IMR-90 (cell line): ENCODE results near the gene BMERB1. TPM values are rescaled to one million over a fixed set of nuclear protein-coding genes. Genes with fewer than 3 reads are reported as not detected.

ENCODE experiments used
- ATAC-seq: fragments of 200-7000 bp; cut with Tn5 transposase; 2 replicates; pipeline ENCODE4 v1.9.1; 2020; ENCODE audit warnings: low read depth, mild to moderate bottlenecking, moderate library complexity
- BruUV-seq: library from RNA; stranded (reverse); fragments of 400-500 nt; replicated peaks from 2 replicates; lab custom pipeline; 2021; lab: Mats Ljungman, UMichigan
- CTCF ChIA-PET: fragments of 300-600 bp; formaldehyde crosslinking; extraction: SDS; loops from one replicate; lab custom pipeline; 2021; ENCODE audit warnings: antibody characterized with exemption; lab: Yijun Ruan, JAX
- POLR2A ChIA-PET: fragments of 300-600 bp; sonication (Branson Sonifier 250); formaldehyde crosslinking; loops from one replicate; lab custom pipeline; 2022; ENCODE audit warnings: antibody characterized with exemption; ENCODE audit not compliant: unreplicated experiment; lab: Charles Lee
- DNase-seq: peaks from one replicate; pipeline ENCODE4 v3.0.0; 2013
- H2AFZ ChIP-seq: replicated peaks from 2 replicates; pipeline ENCODE3; 2013; ENCODE audit warnings: low read length, mild to moderate bottlenecking; ENCODE audit not compliant: poor library complexity
- H2AK5ac ChIP-seq: 2 replicates; pipeline ENCODE4 v1.6.1; 2013; ENCODE audit warnings: low read depth, low read length, inconsistent platforms
- H2AK9ac ChIP-seq: replicated peaks from 2 replicates; pipeline ENCODE3; 2013; ENCODE audit warnings: mild to moderate bottlenecking, low read depth, low read length, moderate library complexity; ENCODE audit not compliant: poor library complexity
- H2BK120ac ChIP-seq: 2 replicates; pipeline ENCODE4 v1.6.1; 2013; ENCODE audit warnings: low read depth, low read length, inconsistent platforms
- H2BK15ac ChIP-seq: 3 replicates; pipeline ENCODE4 v1.6.1; 2013; ENCODE audit warnings: low read depth, low read length, inconsistent platforms
- H2BK20ac ChIP-seq: 2 replicates; pipeline ENCODE4 v1.6.1; 2013; ENCODE audit warnings: low read depth, mild to moderate bottlenecking, inconsistent platforms, low read length, moderate library complexity
- H2BK5ac ChIP-seq: 2 replicates; pipeline ENCODE4 v1.6.1; 2013; ENCODE audit warnings: mild to moderate bottlenecking, low read depth, low read length, inconsistent platforms; ENCODE audit not compliant: poor library complexity, severe bottlenecking
- H3K14ac ChIP-seq: replicated peaks from 2 replicates; pipeline ENCODE4 v1.6.1; 2013; ENCODE audit warnings: low read depth, low read length, inconsistent platforms
- H3K18ac ChIP-seq: 2 replicates; pipeline ENCODE4 v1.6.1; 2013; ENCODE audit warnings: low read depth, low read length, control low read depth
- H3K23ac ChIP-seq: 2 replicates; pipeline ENCODE4 v1.6.1; 2013; ENCODE audit warnings: low read depth, low read length, inconsistent platforms
- H3K27ac ChIP-seq: 2 replicates; pipeline ENCODE4 v1.5.1; 2013; ENCODE audit warnings: mild to moderate bottlenecking, control low read depth, low read length; ENCODE audit not compliant: insufficient read depth
- H3K27me3 ChIP-seq: 2 replicates; pipeline ENCODE4 v1.6.1; 2013; ENCODE audit warnings: low read length; ENCODE audit not compliant: control insufficient read depth, insufficient read depth
- H3K36me3 ChIP-seq: 2 replicates; pipeline ENCODE4 v1.6.1; 2013; ENCODE audit warnings: low read length, mixed read lengths; ENCODE audit not compliant: control insufficient read depth, insufficient read depth
- H3K4ac ChIP-seq: 2 replicates; pipeline ENCODE4 v1.6.1; 2013; ENCODE audit warnings: low read depth, low read length, inconsistent platforms
- H3K4me1 ChIP-seq: 2 replicates; pipeline ENCODE4 v1.6.1; 2013; ENCODE audit warnings: low read length, mixed read lengths; ENCODE audit not compliant: control insufficient read depth, insufficient read depth
- H3K4me2 ChIP-seq: 2 replicates; pipeline ENCODE4 v1.6.1; 2013; ENCODE audit warnings: low read depth, mild to moderate bottlenecking, control low read depth, low read length, moderate library complexity
- H3K4me3 ChIP-seq: 2 replicates; pipeline ENCODE4 v1.5.1; 2013; ENCODE audit warnings: low read depth, mild to moderate bottlenecking, control low read depth, low read length, moderate library complexity; ENCODE audit not compliant: insufficient read depth
- H3K56ac ChIP-seq: 2 replicates; pipeline ENCODE4 v1.6.1; 2013; ENCODE audit warnings: low read length, inconsistent platforms; ENCODE audit not compliant: insufficient read depth; ENCODE audit errors: extremely low read depth
- H3K79me1 ChIP-seq, 2 experiments: 2 replicates each; pipeline ENCODE4 v1.6.1; 2013; ENCODE audit warnings: low read length in 2 of 2, inconsistent platforms in 1 of 2, low read depth in 1 of 2
- H3K9ac ChIP-seq: 2 replicates; pipeline ENCODE4 v1.6.1; 2013; ENCODE audit warnings: low read depth, low read length, control low read depth
- H3K9me1 ChIP-seq: 2 replicates; pipeline ENCODE4 v1.6.1; 2013; ENCODE audit warnings: low read length, inconsistent platforms; ENCODE audit not compliant: insufficient read depth
- H3K9me3 ChIP-seq: 2 replicates; pipeline ENCODE4 v1.6.1; 2013; ENCODE audit warnings: low read length; ENCODE audit not compliant: control insufficient read depth, insufficient read depth
- H4K20me1 ChIP-seq: 2 replicates; pipeline ENCODE4 v1.6.1; 2013; ENCODE audit warnings: low read length, inconsistent platforms; ENCODE audit not compliant: insufficient read depth
- H4K5ac ChIP-seq: 2 replicates; pipeline ENCODE4 v1.6.1; 2013; ENCODE audit warnings: mild to moderate bottlenecking, low read depth, low read length, control low read depth
- H4K8ac ChIP-seq, 2 experiments: 2 replicates each; pipeline ENCODE4 v1.6.1; 2013; ENCODE audit warnings: low read depth in 2 of 2, low read length in 2 of 2, control low read depth in 1 of 2, inconsistent platforms in 1 of 2
- H4K91ac ChIP-seq: 2 replicates; pipeline ENCODE4 v1.6.1; 2013; ENCODE audit warnings: low read depth, low read length, inconsistent platforms; ENCODE audit not compliant: insufficient read depth
- BHLHE40 ChIP-seq: fragments of 150-350 bp; IDR thresholded peaks from 2 replicates; pipeline ENCODE4 v1.6.1; 2016; ENCODE audit warnings: mild to moderate bottlenecking, low read depth, low read length
- CEBPB ChIP-seq: IDR thresholded peaks from 2 replicates; pipeline ENCODE4 v1.6.1; 2012; ENCODE audit warnings: low read depth, low read length, improper control_type of control experiment
- CHD1 ChIP-seq: IDR thresholded peaks from 2 replicates; pipeline ENCODE4 v1.6.1; 2012; ENCODE audit warnings: low read depth, low read length, improper control_type of control experiment
- FOS ChIP-seq: fragments of 150-350 bp; IDR thresholded peaks from 2 replicates; pipeline ENCODE4 v1.6.1; 2016; ENCODE audit warnings: low read depth, low read length
- RCOR1 ChIP-seq: IDR thresholded peaks from 2 replicates; pipeline ENCODE4 v1.6.1; 2012; ENCODE audit warnings: mild to moderate bottlenecking, low read length, improper control_type of control experiment; ENCODE audit not compliant: insufficient replicate concordance
- SMC3 ChIP-seq: fragments of 150-350 bp; IDR thresholded peaks from 2 replicates; pipeline ENCODE4 v1.6.1; 2016; ENCODE audit warnings: low read depth, mild to moderate bottlenecking, antibody characterized with exemption, low read length, moderate library complexity
- WGBS, 2 experiments: methylation state at CpG; one replicate each; pipeline versions ENCODE4 v1.1.5 to v1.1.7; 2013; ENCODE audit warnings: missing lambda C conversion rate in 2 of 2; ENCODE audit not compliant: insufficient read length in 1 of 2; ENCODE audit errors: extremely low coverage in 2 of 2; 5-methylcytosine and 5-hydroxymethylcytosine counted together
- dilution Hi-C: fragments of 300-500 bp; cut with HindIII; formaldehyde crosslinking; loops from one replicate; pipeline ENCODE4 v1.14.3; 2018; ENCODE audit warnings: low sequenced_read_pairs; ENCODE audit not compliant: unreplicated experiment
- in situ Hi-C: fragments of 300-500 bp; cut with MboI; formaldehyde crosslinking; loops from 3 replicates; pipeline ENCODE4 v1.14.3; 2019; ENCODE audit warnings: low sequenced_read_pairs, inconsistent platforms, mixed read lengths
- intact Hi-C: fragments of 100-400 bp; cut with micrococcal nuclease; formaldehyde crosslinking; loops from 2 replicates; pipeline ENCODE4 v1.10.0; 2022
- polyA plus RNA-seq, 3 experiments: library from polyadenylated mRNA; depleted of rRNA; stranded (reverse); fragments of >200 nt; gene quantifications; 2 replicates each; pipeline ENCODE4 v1.2.3, GENCODE V29; 2012; ENCODE audit warnings: low replicate concordance in 1 of 3
- total RNA-seq: library from RNA; depleted of rRNA; stranded (reverse); fragments of >200 nt; gene quantifications from 2 replicates; pipeline ENCODE4 v1.2.3, GENCODE V29; 2012

BMERB1 gene
- total and polyA plus RNA-seq, 2 of the 4 experiments (the other 2 are of a cell fraction), result 22.6 to 32.9 TPM

- TF ChIP-seq RCOR1 (no peak), FOS (no peak), BHLHE40 (no peak), SMC3 (no peak)
Observed at GRCh38 chr16:15483857-15484256, 49.5 kb downstream of the BMERB1 start (continued).

GRCh38 chr16:15484662-15485061, 50.3 kb downstream of the BMERB1 start:
- H3K18ac ChIP-seq, result no peak overlapping the region
- H3K9me1 ChIP-seq, result peaks cover 21% of the 10 kb centered on the region
- H3K4me2 ChIP-seq, result peak overlapping the region; percentile 4; the same call in 1 of the 2 replicates
- intact Hi-C loops, result loop anchor here (5.0 kb wide), 1 partner anchor 68 kb away; no protein-coding TSS in a partner anchor
- no peak overlapping the region for H4K91ac ChIP-seq
- H3K9ac ChIP-seq, result no peak overlapping the region
- H2BK15ac ChIP-seq, result peak overlapping the region; percentile 49; the same call in 1 of the 3 replicates
- peaks cover 18% of the 10 kb centered on the region for H3K4me1 ChIP-seq
- H2BK20ac ChIP-seq, result peak overlapping the region; percentile 64; the same call in 1 of the 2 replicates
- peak overlapping the region; percentile 50 for H3K14ac ChIP-seq
- H3K79me1 ChIP-seq, result peaks cover 26 to 53% of the 10 kb centered on the region in 2 experiments
- H3K36me3 ChIP-seq, result no peaks in the 10 kb centered on the region; the same call in 1 of the 2 replicates
- ChIA-PET POLR2A (no interaction called here), CTCF (no interaction called here)
- H2AK5ac ChIP-seq, result peak overlapping the region; percentile 83
- H2AK9ac ChIP-seq, result peak overlapping the region; percentile 15
- H4K5ac ChIP-seq, result no peak overlapping the region
- H3K9me3 ChIP-seq, result no peaks in the 10 kb centered on the region
- DNase-seq (peak; percentile 81), ATAC-seq (no peak)
- no peak overlapping the region for H4K8ac ChIP-seq
- peak overlapping the region; percentile 76; the same call in 1 of the 2 replicates for H2BK120ac ChIP-seq
- no peaks in the 10 kb centered on the region for H3K27me3 ChIP-seq
- in situ Hi-C loops, result no loop called here
- no peak overlapping the region for H3K27ac ChIP-seq
- H3K4me3 ChIP-seq, result no peak overlapping the region
- no peak overlapping the region for H3K56ac ChIP-seq
- H4K20me1 ChIP-seq, result peaks cover 5% of the 10 kb centered on the region
- no peak for TF ChIP-seq FOS
- TF ChIP-seq CHD1, result no peak
- TF ChIP-seq CEBPB, result peak; percentile 87
- BruUV-seq, result no TSS peak
- H3K4ac ChIP-seq, result peak overlapping the region; percentile 70
- dilution Hi-C loops, result no loop called here
- WGBS, 2 experiments, result 72% methylated on average over 3 of the region's 5 CpGs; no CpG with 5 or more reads in 1 of the 2 experiments
- 0 out of 2 replicates have a peak overlapping the region, but pooled peaks have one; percentile 59 for H3K23ac ChIP-seq
- H2BK5ac ChIP-seq, result no peak overlapping the region
- H2AFZ ChIP-seq, result no peak overlapping the region
